Vagina (tissue), 2 donors: ENCODE data around the gene PSMB7.

Experiments used
- POLR2A ChIP-seq, 2 donors: fragments of 450-650 bp; IDR thresholded peaks; one replicate each; pipeline ENCODE4 v1.6.1; 2017; ENCODE audit warnings: antibody characterized with exemption in 2 of 2, mild to moderate bottlenecking in 2 of 2, moderate library complexity in 2 of 2
- POLR2AphosphoS5 ChIP-seq, 2 donors: sonication (generic); formaldehyde crosslinking; IDR thresholded peaks; one replicate each; pipeline ENCODE4 v1.9.0; 2017; ENCODE audit warnings: antibody characterized with exemption in 2 of 2, mild to moderate bottlenecking in 2 of 2, low read depth in 1 of 2; ENCODE audit not compliant: insufficient read depth in 1 of 2
- TF ChIP-seq, protein P1 (sequence below), 3 experiments: fragments of 450-650 bp in 2 of 3; fragments of 200-600 bp in 1 of 3; sonication (generic) in 1 of 3; IDR thresholded peaks; one replicate each; pipeline ENCODE4 v1.5.1; 2017 to 2019; ENCODE audit warnings: antibody characterized with exemption in 3 of 3, mild to moderate bottlenecking in 2 of 3, moderate library complexity in 2 of 3

DNA sequence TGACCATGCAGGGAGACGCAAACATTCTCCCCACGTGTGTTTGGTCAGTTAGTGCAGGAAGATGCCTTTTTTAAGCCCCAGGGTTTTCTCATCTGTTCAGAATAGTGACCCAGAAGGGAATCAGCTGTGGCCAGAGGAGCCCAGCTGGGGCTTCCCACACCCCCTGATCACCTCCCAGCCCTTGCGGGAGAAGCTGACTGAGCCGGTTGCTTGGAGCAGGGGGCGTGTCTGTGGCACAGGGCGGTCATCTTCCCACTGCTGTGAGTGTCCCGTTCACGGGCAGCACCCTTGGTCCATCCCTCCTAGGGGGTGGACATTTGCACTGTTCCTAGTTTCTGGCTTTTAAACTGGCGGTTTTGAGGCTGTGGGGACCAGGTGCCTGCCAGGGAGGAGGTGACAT, 87.8 kb downstream of the PSMB7 start:
- TF ChIP-seq, protein P1, sequence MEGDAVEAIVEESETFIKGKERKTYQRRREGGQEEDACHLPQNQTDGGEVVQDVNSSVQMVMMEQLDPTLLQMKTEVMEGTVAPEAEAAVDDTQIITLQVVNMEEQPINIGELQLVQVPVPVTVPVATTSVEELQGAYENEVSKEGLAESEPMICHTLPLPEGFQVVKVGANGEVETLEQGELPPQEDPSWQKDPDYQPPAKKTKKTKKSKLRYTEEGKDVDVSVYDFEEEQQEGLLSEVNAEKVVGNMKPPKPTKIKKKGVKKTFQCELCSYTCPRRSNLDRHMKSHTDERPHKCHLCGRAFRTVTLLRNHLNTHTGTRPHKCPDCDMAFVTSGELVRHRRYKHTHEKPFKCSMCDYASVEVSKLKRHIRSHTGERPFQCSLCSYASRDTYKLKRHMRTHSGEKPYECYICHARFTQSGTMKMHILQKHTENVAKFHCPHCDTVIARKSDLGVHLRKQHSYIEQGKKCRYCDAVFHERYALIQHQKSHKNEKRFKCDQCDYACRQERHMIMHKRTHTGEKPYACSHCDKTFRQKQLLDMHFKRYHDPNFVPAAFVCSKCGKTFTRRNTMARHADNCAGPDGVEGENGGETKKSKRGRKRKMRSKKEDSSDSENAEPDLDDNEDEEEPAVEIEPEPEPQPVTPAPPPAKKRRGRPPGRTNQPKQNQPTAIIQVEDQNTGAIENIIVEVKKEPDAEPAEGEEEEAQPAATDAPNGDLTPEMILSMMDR (IDR thresholded peaks at IDR 0.05), result no peak
- TF ChIP-seq POLR2AphosphoS5 (IDR thresholded peaks at IDR 0.05; ENCODE audit: insufficient read depth in 1 of 2, low read depth in 1 of 2), result no peak
- no peak for TF ChIP-seq POLR2A (IDR thresholded peaks at IDR 0.05)
